GM23338 (cell line): Measurements from ENCODE around the gene SENP3.

Experiments used
- CTCF ChIP-seq, 2 experiments: fragments of 200-600 bp in 1 of 2; sonication (generic) in 1 of 2; conservative IDR thresholded peaks; 2 replicates each; pipeline versions ENCODE4 v1.5.1 to v1.6.1; 2016 to 2017; ENCODE audit warnings: antibody characterized with exemption in 2 of 2, low read depth in 2 of 2, mild to moderate bottlenecking in 2 of 2, moderate library complexity in 1 of 2
- EZH2 ChIP-seq: fragments of 200-600 bp; sonication (generic); IDR thresholded peaks from one replicate; pipeline ENCODE4 v1.8.0; 2017; ENCODE audit warnings: antibody characterized with exemption, mild to moderate bottlenecking, low read depth; ENCODE audit not compliant: unreplicated experiment
- EZH2phosphoT487 ChIP-seq: fragments of 200-600 bp; sonication (generic); IDR thresholded peaks from one replicate; pipeline ENCODE4 v1.8.1; 2018; ENCODE audit warnings: antibody characterized with exemption; ENCODE audit not compliant: unreplicated experiment
- POLR2AphosphoS5 ChIP-seq: IDR thresholded peaks from 2 replicates; pipeline ENCODE4 v1.6.1; 2016; ENCODE audit warnings: antibody characterized with exemption, low read depth
- REST ChIP-seq: IDR thresholded peaks from one replicate; pipeline ENCODE4 v1.6.1; 2018; ENCODE audit warnings: antibody characterized with exemption; ENCODE audit not compliant: unreplicated experiment
- ZNF114 ChIP-seq: fragments of 250-450 bp; sonication (Bioruptor Pico); IDR thresholded peaks from 2 replicates; pipeline ENCODE4 v1.5.0; 2020; ENCODE audit warnings: mild to moderate bottlenecking, moderate library complexity
- ZNF462 ChIP-seq: fragments of 250-450 bp; sonication (Bioruptor Pico); IDR thresholded peaks from 2 replicates; pipeline ENCODE4 v1.5.0; 2020; ENCODE audit warnings: mild to moderate bottlenecking, moderate library complexity

GRCh38 chr17:7575959-7576358 is 14.2 kb downstream of the SENP3 start:
- no peak for TF ChIP-seq ZNF114 (CRISPR knock-in tag)
- TF ChIP-seq REST: no peak
- no peak for TF ChIP-seq CTCF (conservative IDR thresholded peaks at IDR 0.05; ENCODE audit: low read depth in 2 of 2)
- TF ChIP-seq EZH2: no peak
- TF ChIP-seq POLR2AphosphoS5: no peak
- no peak for TF ChIP-seq ZNF462 (CRISPR knock-in tag)
- no peak for TF ChIP-seq EZH2phosphoT487
